H9 (cell line): ENCODE results near the gene GALNT17. TPM values are rescaled to one million over a fixed set of nuclear protein-coding genes. Genes with fewer than 3 reads are reported as not detected.

Source experiments
- DNase-seq: peaks from one replicate; pipeline ENCODE4 v3.0.0-alpha.2; 2017
- H2AFZ ChIP-seq: one replicate; pipeline ENCODE4 v1.6.1; 2013; ENCODE audit warnings: mild to moderate bottlenecking, low read length, control low read depth, moderate library complexity
- H2AK5ac ChIP-seq: 2 replicates; pipeline ENCODE4 v1.6.1; 2013; ENCODE audit warnings: low read length, control low read depth, mixed read lengths; ENCODE audit not compliant: insufficient read length
- H2BK120ac ChIP-seq: one replicate; pipeline ENCODE4 v1.6.1; 2013; ENCODE audit warnings: low read depth, mild to moderate bottlenecking, low read length, control low read depth, inconsistent platforms; ENCODE audit not compliant: poor library complexity, severe bottlenecking
- H2BK12ac ChIP-seq: 2 replicates; pipeline ENCODE4 v1.6.1; 2013; ENCODE audit warnings: low read length, control low read depth, mixed read lengths, low read depth; ENCODE audit not compliant: insufficient read length
- H2BK15ac ChIP-seq: 2 replicates; pipeline ENCODE4 v1.6.1; 2013; ENCODE audit warnings: low read depth, low read length, control low read depth
- H2BK20ac ChIP-seq: one replicate; pipeline ENCODE4 v1.6.1; 2013; ENCODE audit warnings: low read depth, mild to moderate bottlenecking, low read length, control low read depth, inconsistent platforms; ENCODE audit not compliant: poor library complexity, severe bottlenecking
- H2BK5ac ChIP-seq: 2 replicates; pipeline ENCODE4 v1.6.1; 2013; ENCODE audit warnings: low read length, control low read depth, mixed read lengths; ENCODE audit not compliant: insufficient read length
- H3K14ac ChIP-seq: 2 replicates; pipeline ENCODE4 v1.6.1; 2013; ENCODE audit warnings: low read length, control low read depth; ENCODE audit not compliant: insufficient read depth
- H3K18ac ChIP-seq: 2 replicates; pipeline ENCODE4 v1.6.1; 2013; ENCODE audit warnings: low read depth, mild to moderate bottlenecking, mixed read lengths, low read length, control low read depth; ENCODE audit not compliant: insufficient read length
- H3K23ac ChIP-seq: 2 replicates; pipeline ENCODE4 v1.6.1; 2013; ENCODE audit warnings: low read length, control low read depth, mixed read lengths, low read depth; ENCODE audit not compliant: insufficient read length
- H3K23me2 ChIP-seq: 2 replicates; pipeline ENCODE4 v1.6.1; 2013; ENCODE audit warnings: low read depth, mild to moderate bottlenecking, mixed read lengths, low read length, control low read depth; ENCODE audit not compliant: insufficient read length, poor library complexity, severe bottlenecking
- H3K27ac ChIP-seq: 2 replicates; pipeline ENCODE4 v1.5.1; 2013; ENCODE audit warnings: low read length, control low read depth, mixed read lengths, low read depth; ENCODE audit not compliant: insufficient read length
- H3K27me3 ChIP-seq: 2 replicates; pipeline ENCODE4 v1.6.1; 2013; ENCODE audit warnings: low read length, control low read depth, inconsistent platforms; ENCODE audit not compliant: insufficient read depth
- H3K4ac ChIP-seq: 2 replicates; pipeline ENCODE4 v1.6.1; 2013; ENCODE audit warnings: low read depth, mild to moderate bottlenecking, control low read depth, inconsistent platforms, low read length, moderate library complexity
- H3K4me1 ChIP-seq: 2 replicates; pipeline ENCODE4 v1.6.1; 2013; ENCODE audit warnings: low read length, control low read depth, inconsistent platforms; ENCODE audit not compliant: insufficient read depth
- H3K4me2 ChIP-seq: 2 replicates; pipeline ENCODE4 v1.6.1; 2013; ENCODE audit warnings: low read length, control low read depth, mixed read lengths; ENCODE audit not compliant: insufficient read length, insufficient read depth
- H3K56ac ChIP-seq: 2 replicates; pipeline ENCODE4 v1.6.1; 2013; ENCODE audit warnings: low read depth, mild to moderate bottlenecking, mixed read lengths, low read length, control low read depth; ENCODE audit not compliant: insufficient read length
- H3K79me1 ChIP-seq: 2 replicates; pipeline ENCODE4 v1.6.1; 2013; ENCODE audit warnings: low read depth, mild to moderate bottlenecking, moderate library complexity, low read length, control low read depth, inconsistent platforms; ENCODE audit not compliant: insufficient read depth, poor library complexity, severe bottlenecking
- H3K79me2 ChIP-seq: 2 replicates; pipeline ENCODE4 v1.6.1; 2013; ENCODE audit warnings: low read length, control low read depth, inconsistent platforms; ENCODE audit not compliant: insufficient read depth
- H3K9ac ChIP-seq: 2 replicates; pipeline ENCODE4 v1.6.1; 2013; ENCODE audit warnings: low read length, control low read depth, mixed read lengths; ENCODE audit not compliant: insufficient read length; ENCODE audit errors: extremely low read depth
- H3K9me3 ChIP-seq: one replicate; pipeline ENCODE4 v1.6.1; 2013; ENCODE audit warnings: low read depth, low read length, inconsistent platforms; ENCODE audit not compliant: control insufficient read depth
- H3T11ph ChIP-seq: one replicate; pipeline ENCODE4 v1.6.1; 2013; ENCODE audit warnings: mild to moderate bottlenecking, low read length, control low read depth, inconsistent platforms
- H4K20me1 ChIP-seq: one replicate; pipeline ENCODE4 v1.6.1; 2013; ENCODE audit not compliant: control insufficient read depth, insufficient read length, insufficient read depth
- H4K5ac ChIP-seq: 2 replicates; pipeline ENCODE4 v1.6.1; 2013; ENCODE audit warnings: low read depth, mild to moderate bottlenecking, mixed read lengths, low read length, control low read depth; ENCODE audit not compliant: insufficient read length
- H4K8ac ChIP-seq: replicated peaks from 2 replicates; pipeline ENCODE4 v1.6.1; 2013; ENCODE audit warnings: low read length, control low read depth, mixed read lengths, low read depth; ENCODE audit not compliant: insufficient read length
- H4K91ac ChIP-seq: 2 replicates; pipeline ENCODE4 v1.6.1; 2013; ENCODE audit warnings: low read depth, mild to moderate bottlenecking, moderate library complexity, mixed read lengths, low read length, control low read depth; ENCODE audit not compliant: insufficient read length
- H3K27ac Mint-ChIP-seq, 3 experiments: 2 replicates in 2 of 3; 3 replicates in 1 of 3; pipeline ENCODE4 v1.8.0; 2020 to 2021; ENCODE audit warnings: mixed read lengths in 3 of 3, mild to moderate bottlenecking in 1 of 3, moderate library complexity in 1 of 3
- H3K27me3 Mint-ChIP-seq: 2 replicates; pipeline ENCODE4 v1.8.0; 2021; ENCODE audit warnings: low read depth, mild to moderate bottlenecking, moderate library complexity, mixed read lengths
- H3K36me3 Mint-ChIP-seq, 3 experiments: 2 replicates in 2 of 3; 3 replicates in 1 of 3; pipeline ENCODE4 v1.8.0; 2020 to 2021; ENCODE audit warnings: low read depth in 3 of 3, mixed read lengths in 3 of 3; ENCODE audit not compliant: insufficient read depth in 1 of 3
- H3K4me1 Mint-ChIP-seq, 2 experiments: 2 replicates each; pipeline ENCODE4 v1.8.0; 2020; ENCODE audit warnings: mixed read lengths in 2 of 2
- H3K4me3 Mint-ChIP-seq, 2 experiments: 2 replicates in 1 of 2; 3 replicates in 1 of 2; pipeline ENCODE4 v1.8.0; 2020 to 2021; ENCODE audit warnings: mild to moderate bottlenecking in 2 of 2, mixed read lengths in 2 of 2, moderate library complexity in 1 of 2
- H3K9me3 Mint-ChIP-seq, 2 experiments: 2 replicates in 1 of 2; 3 replicates in 1 of 2; pipeline ENCODE4 v1.8.0; 2020; ENCODE audit warnings: mild to moderate bottlenecking in 2 of 2, mixed read lengths in 2 of 2, moderate library complexity in 1 of 2
- WGBS: extraction: QIAGEN DNeasy Blood & Tissue Kit; methylation state at CpG from one replicate; pipeline ENCODE4 v1.1.7; 2013; ENCODE audit warnings: missing lambda C conversion rate, low lambda C conversion rate, mixed read lengths; ENCODE audit not compliant: insufficient read length; ENCODE audit errors: extremely low coverage; 5-methylcytosine and 5-hydroxymethylcytosine counted together
- total RNA-seq: library from RNA; stranded (reverse); gene quantifications from 2 replicates; pipeline ENCODE4 v1.2.1, GENCODE V29; 2021
- TF ChIP-seq, protein P1 (sequence below): fragments of 200-600 bp; sonication (generic); conservative IDR thresholded peaks from 3 replicates; pipeline ENCODE4 v1.8.0; 2021; ENCODE audit warnings: antibody characterized with exemption, mild to moderate bottlenecking

The GALNT17 gene
- total RNA-seq, 1 experiment from 2014 or later = 43.2 TPM

GRCh38 chr7:71290452-71290851 is 158.5 kb downstream of the GALNT17 start:
- H3K4me1 ChIP-seq = no peaks in the 10 kb centered on the region; the same call in 1 of the 2 replicates
- no peak overlapping the region for H2AK5ac ChIP-seq
- peak overlapping the region in 2 of 3 experiments; percentile 29 to 62; a peak in 1 of 7 replicates for H3K27ac Mint-ChIP-seq
- H3K4me2 ChIP-seq = no peak overlapping the region
- H3K23me2 ChIP-seq = no peaks in the 10 kb centered on the region
- no peak for DNase-seq
- H3K79me1 ChIP-seq = no peaks in the 10 kb centered on the region
- no CpG with 5 or more reads among the region's 4 CpGs for WGBS
- no peak overlapping the region for H3K4ac ChIP-seq
- H3K9ac ChIP-seq = no peak overlapping the region
- no peak overlapping the region for H4K91ac ChIP-seq
- H3K14ac ChIP-seq = no peak overlapping the region
- no peak overlapping the region for H2BK12ac ChIP-seq
- no peaks in the 10 kb centered on the region for H3K27me3 ChIP-seq
- no peak overlapping the region for H3K23ac ChIP-seq
- no peak overlapping the region for H2BK5ac ChIP-seq
- H3K9me3 Mint-ChIP-seq = peaks cover 0 to 3% of the 10 kb centered on the region in 2 experiments; a peak in 1 of 5 replicates
- H3K4me3 Mint-ChIP-seq = no peak overlapping the region
- peaks cover 19% of the 10 kb centered on the region; the same call in 1 of the 2 replicates for H3K79me2 ChIP-seq
- TF ChIP-seq, protein P1, sequence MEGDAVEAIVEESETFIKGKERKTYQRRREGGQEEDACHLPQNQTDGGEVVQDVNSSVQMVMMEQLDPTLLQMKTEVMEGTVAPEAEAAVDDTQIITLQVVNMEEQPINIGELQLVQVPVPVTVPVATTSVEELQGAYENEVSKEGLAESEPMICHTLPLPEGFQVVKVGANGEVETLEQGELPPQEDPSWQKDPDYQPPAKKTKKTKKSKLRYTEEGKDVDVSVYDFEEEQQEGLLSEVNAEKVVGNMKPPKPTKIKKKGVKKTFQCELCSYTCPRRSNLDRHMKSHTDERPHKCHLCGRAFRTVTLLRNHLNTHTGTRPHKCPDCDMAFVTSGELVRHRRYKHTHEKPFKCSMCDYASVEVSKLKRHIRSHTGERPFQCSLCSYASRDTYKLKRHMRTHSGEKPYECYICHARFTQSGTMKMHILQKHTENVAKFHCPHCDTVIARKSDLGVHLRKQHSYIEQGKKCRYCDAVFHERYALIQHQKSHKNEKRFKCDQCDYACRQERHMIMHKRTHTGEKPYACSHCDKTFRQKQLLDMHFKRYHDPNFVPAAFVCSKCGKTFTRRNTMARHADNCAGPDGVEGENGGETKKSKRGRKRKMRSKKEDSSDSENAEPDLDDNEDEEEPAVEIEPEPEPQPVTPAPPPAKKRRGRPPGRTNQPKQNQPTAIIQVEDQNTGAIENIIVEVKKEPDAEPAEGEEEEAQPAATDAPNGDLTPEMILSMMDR = no peak
- no peak overlapping the region for H3T11ph ChIP-seq
- H4K20me1 ChIP-seq = no peaks in the 10 kb centered on the region
- no peak overlapping the region for H3K27ac ChIP-seq
- no peak overlapping the region for H2BK15ac ChIP-seq
- no peaks in the 10 kb centered on the region for H3K9me3 ChIP-seq
- H3K36me3 Mint-ChIP-seq = peaks cover 0 to 16% (median 2%) of the 10 kb centered on the region in 3 experiments; a peak in 3 of 7 replicates
- no peak overlapping the region for H2BK120ac ChIP-seq
- no peak overlapping the region for H3K18ac ChIP-seq
- H4K8ac ChIP-seq = no peak overlapping the region
- no peak overlapping the region for H2BK20ac ChIP-seq
- no peak overlapping the region for H2AFZ ChIP-seq
- no peak overlapping the region for H4K5ac ChIP-seq
- peaks cover 31 to 32% of the 10 kb centered on the region in 2 experiments for H3K4me1 Mint-ChIP-seq
- H3K56ac ChIP-seq = no peak overlapping the region
- no peaks in the 10 kb centered on the region for H3K27me3 Mint-ChIP-seq
